ENCODE measurements around the gene VWA2.

The VWA2 gene

DNA sequence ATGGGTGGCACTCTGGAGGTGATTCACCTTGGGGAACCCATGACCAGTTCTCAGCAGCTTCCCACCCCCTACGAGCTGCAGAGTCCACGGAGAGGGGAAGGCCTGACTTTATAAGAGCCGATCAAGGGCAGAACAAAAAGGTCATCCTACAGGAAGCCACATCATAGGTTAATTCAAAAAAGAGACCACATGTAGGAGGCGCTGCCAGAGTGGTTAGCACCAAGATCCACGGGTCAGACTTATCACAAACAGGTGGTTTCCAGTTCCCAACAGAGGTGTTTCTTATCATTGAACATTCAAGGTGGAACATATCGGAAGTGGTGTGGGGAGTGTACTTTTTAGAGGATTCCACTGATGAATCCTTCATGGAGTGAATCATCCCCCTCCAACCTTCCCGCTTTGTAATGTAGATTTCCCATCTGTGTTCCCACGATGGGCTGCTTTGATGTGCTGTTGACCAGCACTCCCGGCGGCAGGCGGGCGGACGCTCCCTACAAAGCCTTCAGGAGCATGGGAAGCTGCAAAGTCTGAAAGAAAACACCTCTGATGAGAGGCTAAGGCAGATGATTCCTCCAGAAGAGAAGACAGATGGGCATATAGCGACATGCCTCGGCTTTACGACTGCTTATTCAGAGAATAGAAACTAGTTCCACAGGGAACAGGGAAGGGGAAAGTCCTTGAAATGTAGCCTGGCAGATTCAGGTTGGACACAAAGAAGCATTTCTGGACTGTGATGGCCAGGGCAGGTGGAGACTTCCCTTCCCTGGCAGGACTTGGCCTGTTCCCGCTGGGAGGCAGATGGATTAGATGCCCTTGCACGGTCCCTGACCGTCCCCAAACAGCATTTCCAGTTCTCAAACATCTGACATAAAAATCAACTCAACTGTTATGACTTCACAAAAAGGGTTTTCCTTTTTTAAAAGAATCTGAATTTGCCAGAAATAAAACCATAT lies 98.7 kb downstream of the VWA2 start:
- DNase-seq (ENCODE audit: low read depth in 2 of 2, low spot score in 1 of 2): no peak

DNA sequence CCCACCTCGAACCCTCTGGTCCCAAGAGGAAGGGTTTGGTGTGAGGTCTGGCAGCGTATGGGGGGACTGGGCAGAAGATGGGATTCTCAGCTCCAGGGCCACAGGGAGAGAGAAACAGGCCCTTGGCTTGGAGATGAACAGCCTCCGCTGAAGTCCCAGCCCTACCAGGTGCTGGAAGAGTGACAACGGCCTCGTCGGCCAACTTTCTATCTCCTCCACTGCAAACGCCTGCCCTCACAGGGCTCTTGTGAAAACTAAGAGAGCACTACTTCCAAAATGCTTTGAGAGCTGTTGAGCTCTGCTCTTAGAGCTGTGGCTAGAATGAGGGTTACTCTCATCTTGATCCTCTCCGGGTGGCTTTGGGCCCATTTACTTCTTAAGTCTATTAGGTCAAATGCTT lies 101.8 kb downstream of the VWA2 start:
- no peak for DNase-seq (ENCODE audit: low read depth in 2 of 2, low spot score in 1 of 2)

Measured in stimulated activated CD8-positive, alpha-beta memory T cell treated with anti-CD3 and anti-CD28 coated beads, Interleukin-4, amount 100 ng/mL, for 1 hour (primary cell).